ENCODE results near the gene SPHK2.
"Not testable (repeated sequence)": the region's sequence is repeated elsewhere in the genome, so short reads cannot be mapped to it uniquely, and the experiment has no call there.

SPHK2 gene

GRCh38 chr19:48637449-48637947, 18.2 kb downstream of the SPHK2 start:
- peak; percentile 98 for DNase-seq (ENCODE audit: low read depth in 2 of 2)

- no peak for DNase-seq (ENCODE audit: low read depth in 2 of 2)
Measured at GRCh38 chr19:48637948-48638830, 18.9 kb downstream of the SPHK2 start.

GRCh38 chr19:48638831-48639381, 19.6 kb downstream of the SPHK2 start:
- no peak for DNase-seq (ENCODE audit: low read depth in 2 of 2)

GRCh38 chr19:48639483-48640375, 20.4 kb downstream of the SPHK2 start:
- DNase-seq (ENCODE audit: low read depth in 2 of 2): no peak

GRCh38 chr19:48641850-48642249, 22.5 kb downstream of the SPHK2 start:
- DNase-seq (ENCODE audit: low read depth in 2 of 2): no peak

GRCh38 chr19:48642862-48643261, 23.6 kb downstream of the SPHK2 start:
- DNase-seq (ENCODE audit: low read depth in 2 of 2): no peak

GRCh38 chr19:48644355-48644754, 25.0 kb downstream of the SPHK2 start:
- DNase-seq (ENCODE audit: low read depth in 2 of 2): no peak

GRCh38 chr19:48644839-48645619, 25.7 kb downstream of the SPHK2 start:
- DNase-seq (ENCODE audit: low read depth in 2 of 2): peak; percentile 48 to 63

- no peak for DNase-seq (ENCODE audit: low read depth in 2 of 2)
Measured at GRCh38 chr19:48645620-48646000, 26.3 kb downstream of the SPHK2 start.

- DNase-seq (ENCODE audit: low read depth in 2 of 2): peak; percentile 82 to 86
Measured at GRCh38 chr19:48646001-48646721, 26.9 kb downstream of the SPHK2 start, which contains the start of gene CA11. Gene CA11, minus strand, starts transcription at chr19:48646187. Its CDS starts 555 bp downstream, at chr19:48645632.

GRCh38 chr19:48646722-48647216, 27.5 kb downstream of the SPHK2 start:
- DNase-seq (ENCODE audit: low read depth in 2 of 2): no peak

- DNase-seq (ENCODE audit: low read depth in 2 of 2): no peak
Measured at GRCh38 chr19:48648134-48648533, 28.8 kb downstream of the SPHK2 start.

- no peak for DNase-seq (ENCODE audit: low read depth in 2 of 2)
Measured at GRCh38 chr19:48650974-48651682, 31.8 kb downstream of the SPHK2 start.

- no peak for DNase-seq (ENCODE audit: low read depth in 2 of 2)
Measured at GRCh38 chr19:48651683-48652048, 32.4 kb downstream of the SPHK2 start.

GRCh38 chr19:48654299-48655059, 35.2 kb downstream of the SPHK2 start:
- DNase-seq (ENCODE audit: low read depth in 2 of 2): no peak

GRCh38 chr19:48656840-48657474, 37.7 kb downstream of the SPHK2 start:
- no peak for DNase-seq (ENCODE audit: low read depth in 2 of 2)

GRCh38 chr19:48657828-48658227, 38.5 kb downstream of the SPHK2 start:
- not testable (repeated sequence) for DNase-seq (ENCODE audit: low read depth in 2 of 2)

GRCh38 chr19:48658483-48658882, 39.2 kb downstream of the SPHK2 start:
- DNase-seq (ENCODE audit: low read depth in 2 of 2): no peak

- DNase-seq (ENCODE audit: low read depth in 2 of 2): no peak
Measured at GRCh38 chr19:48659768-48660167, 40.5 kb downstream of the SPHK2 start.

All from stimulated activated CD8-positive, alpha-beta memory T cell treated with anti-CD3 and anti-CD28 coated beads, Interleukin-2, amount 100 ng/mL, for 48 hours (primary cell).